Measurements from ENCODE around the gene PLEKHO1.

The PLEKHO1 gene

GRCh38 chr1:150173141-150173585, 23.4 kb downstream of the PLEKHO1 start:
- Histone ChIP-seq H3K27ac (ENCODE audit: low read depth, low read length) (no peak overlapping the region), H3F3A (ENCODE audit: control insufficient read depth, insufficient read depth) (no peaks in the 10 kb centered on the region), H3K36me3 (ENCODE audit: control insufficient read depth, low read length) (no peaks in the 10 kb centered on the region), H3K4me2 (ENCODE audit: low read length) (no peak overlapping the region), H3K27me3 (ENCODE audit: control insufficient read depth, low read length) (no peaks in the 10 kb centered on the region), H3K9me3 (ENCODE audit: control insufficient read depth, insufficient read depth, low read length) (no peaks in the 10 kb centered on the region), H3K4me1 (ENCODE audit: control insufficient read depth, low read length) (peaks cover 5% of the 10 kb centered on the region; the same call in 1 of the 2 replicates), H3K9me2 (replicated peaks; ENCODE audit: control insufficient read depth, low read length) (no peaks in the 10 kb centered on the region), H4K20me1 (ENCODE audit: control insufficient read depth, insufficient read depth, low read depth, low read length) (no peaks in the 10 kb centered on the region), H3K4me3 (ENCODE audit: low read length) (no peak overlapping the region), H3K79me2 (ENCODE audit: control insufficient read depth, low read length) (no peaks in the 10 kb centered on the region)
- TF ChIP-seq CTCF (IDR thresholded peaks at IDR 0.05; ENCODE audit: low read depth, low read length, poor library complexity, severe bottlenecking) (no peak), EZH2phosphoT487 (IDR thresholded peaks at IDR 0.05; ENCODE audit: borderline replicate concordance, low read length) (no peak)

GRCh38 chr1:150176593-150176992, 26.9 kb downstream of the PLEKHO1 start:
- H3K4me2 ChIP-seq (ENCODE audit: low read length), result no peak overlapping the region

GRCh38 chr1:150178548-150178947, 28.8 kb downstream of the PLEKHO1 start:
- H3K9me3 ChIP-seq (ENCODE audit: control insufficient read depth, insufficient read depth, low read length), result no peaks in the 10 kb centered on the region

More at GRCh38 chr1:150176593-150176992, 26.9 kb downstream of the PLEKHO1 start:
- Histone ChIP-seq H3K27ac (ENCODE audit: low read depth, low read length) (no peak overlapping the region), H3K4me1 (ENCODE audit: control insufficient read depth, low read length) (no peaks in the 10 kb centered on the region), H3F3A (ENCODE audit: control insufficient read depth, insufficient read depth) (no peaks in the 10 kb centered on the region), H4K20me1 (ENCODE audit: control insufficient read depth, insufficient read depth, low read depth, low read length) (no peaks in the 10 kb centered on the region), H3K9me3 (ENCODE audit: control insufficient read depth, insufficient read depth, low read length) (no peaks in the 10 kb centered on the region), H3K4me3 (ENCODE audit: low read length) (no peak overlapping the region), H3K36me3 (ENCODE audit: control insufficient read depth, low read length) (no peaks in the 10 kb centered on the region), H3K27me3 (ENCODE audit: control insufficient read depth, low read length) (no peaks in the 10 kb centered on the region), H3K9me2 (replicated peaks; ENCODE audit: control insufficient read depth, low read length) (no peaks in the 10 kb centered on the region), H3K79me2 (ENCODE audit: control insufficient read depth, low read length) (no peaks in the 10 kb centered on the region)
- TF ChIP-seq EZH2phosphoT487 (IDR thresholded peaks at IDR 0.05; ENCODE audit: borderline replicate concordance, low read length) (no peak), CTCF (IDR thresholded peaks at IDR 0.05; ENCODE audit: low read depth, low read length, poor library complexity, severe bottlenecking) (no peak)

More at GRCh38 chr1:150178548-150178947, 28.8 kb downstream of the PLEKHO1 start:
- H3K27me3 ChIP-seq (ENCODE audit: control insufficient read depth, low read length), result no peaks in the 10 kb centered on the region
- no peaks in the 10 kb centered on the region for H3F3A ChIP-seq (ENCODE audit: control insufficient read depth, insufficient read depth)
- no peak overlapping the region for H3K4me2 ChIP-seq (ENCODE audit: low read length)
- no peaks in the 10 kb centered on the region for H3K9me2 ChIP-seq (replicated peaks; ENCODE audit: control insufficient read depth, low read length)
- no peaks in the 10 kb centered on the region for H3K36me3 ChIP-seq (ENCODE audit: control insufficient read depth, low read length)
- no peaks in the 10 kb centered on the region for H4K20me1 ChIP-seq (ENCODE audit: control insufficient read depth, insufficient read depth, low read depth, low read length)
- H3K4me1 ChIP-seq (ENCODE audit: control insufficient read depth, low read length), result no peaks in the 10 kb centered on the region
- no peak overlapping the region for H3K4me3 ChIP-seq (ENCODE audit: low read length)
- no peak overlapping the region for H3K27ac ChIP-seq (ENCODE audit: low read depth, low read length)
- TF ChIP-seq CTCF (IDR thresholded peaks at IDR 0.05; ENCODE audit: low read depth, low read length, poor library complexity, severe bottlenecking), result no peak
- TF ChIP-seq EZH2phosphoT487 (IDR thresholded peaks at IDR 0.05; ENCODE audit: borderline replicate concordance, low read length), result no peak
- H3K79me2 ChIP-seq (ENCODE audit: control insufficient read depth, low read length), result no peaks in the 10 kb centered on the region
